Esophagus muscularis mucosa (tissue), 4 donors: ENCODE results near the gene GLIS1. TPM values are rescaled to one million over a fixed set of nuclear protein-coding genes. Genes with fewer than 3 reads are reported as not detected.

Source experiments
- DNase-seq: peaks from one replicate; pipeline ENCODE4 v3.0.0-alpha.2; 2017; ENCODE audit errors: extremely low spot score
- H3K27ac ChIP-seq, 4 donors: fragments of 200-600 bp; sonication (generic); replicated peaks in 1 of 4; 1 replicate in 3 of 4; 2 replicates in 1 of 4; pipeline ENCODE4 v1.5.1; 2016 to 2019; ENCODE audit warnings: mild to moderate bottlenecking in 1 of 4
- H3K27me3 ChIP-seq, 4 donors: fragments of 200-600 bp; sonication (generic); one replicate each; pipeline versions ENCODE4 v1.5.1 to v1.6.0; 2016 to 2019
- H3K36me3 ChIP-seq, 4 donors: fragments of 200-600 bp; sonication (generic); one replicate each; pipeline ENCODE4 v1.5.1; 2016 to 2019
- H3K4me1 ChIP-seq, 4 donors: fragments of 200-600 bp; sonication (generic); one replicate each; pipeline ENCODE4 v1.5.1; 2016 to 2019
- H3K4me3 ChIP-seq, 4 donors: fragments of 200-600 bp; sonication (generic); 1 replicate in 2 of 4; 2 replicates in 2 of 4; pipeline ENCODE4 v1.5.1; 2016 to 2019; ENCODE audit warnings: mild to moderate bottlenecking in 4 of 4, moderate library complexity in 1 of 4
- H3K9me3 ChIP-seq, 4 donors: fragments of 200-600 bp; sonication (generic); 1 replicate in 3 of 4; 2 replicates in 1 of 4; pipeline ENCODE4 v1.5.1; 2016 to 2019
- EP300 ChIP-seq: sonication (generic); formaldehyde crosslinking; IDR thresholded peaks from one replicate; pipeline ENCODE4 v1.6.1; 2017; ENCODE audit warnings: antibody characterized with exemption
- POLR2A ChIP-seq: fragments of 450-650 bp; IDR thresholded peaks from one replicate; pipeline ENCODE4 v1.6.1; 2017; ENCODE audit warnings: antibody characterized with exemption, moderate library complexity, mild to moderate bottlenecking, low read depth
- POLR2AphosphoS5 ChIP-seq, 2 donors: sonication (generic); formaldehyde crosslinking; IDR thresholded peaks; one replicate each; pipeline ENCODE4 v1.6.1; 2017; ENCODE audit warnings: antibody characterized with exemption in 2 of 2
- WGBS: methylation state at CpG from one replicate; pipeline ENCODE4 v1.1.5; 2018; 5-methylcytosine and 5-hydroxymethylcytosine counted together
- intact Hi-C: fragments of 100-400 bp; cut with DNase I; formaldehyde crosslinking; loops from one replicate; pipeline ENCODE4 v1.15.1; 2023
- total RNA-seq, 4 donors: library from RNA; depleted of rRNA; stranded (reverse); fragments of >200 nt; gene quantifications; one replicate each; pipeline versions ENCODE4 v1.1.0 to v1.2.1, GENCODE V29; 2016
- TF ChIP-seq, protein P1 (sequence below), 3 experiments: fragments of 200-600 bp in 2 of 3; fragments of 450-650 bp in 1 of 3; sonication (generic) in 2 of 3; IDR thresholded peaks; one replicate each; pipeline ENCODE4 v1.5.1; 2017 to 2019; ENCODE audit warnings: antibody characterized with exemption in 3 of 3, mild to moderate bottlenecking in 2 of 3, moderate library complexity in 1 of 3

Gene GLIS1
- total RNA-seq, 4 donors from 2014 or later: 0.17 to 0.42 TPM; not detected in 2

DNA sequence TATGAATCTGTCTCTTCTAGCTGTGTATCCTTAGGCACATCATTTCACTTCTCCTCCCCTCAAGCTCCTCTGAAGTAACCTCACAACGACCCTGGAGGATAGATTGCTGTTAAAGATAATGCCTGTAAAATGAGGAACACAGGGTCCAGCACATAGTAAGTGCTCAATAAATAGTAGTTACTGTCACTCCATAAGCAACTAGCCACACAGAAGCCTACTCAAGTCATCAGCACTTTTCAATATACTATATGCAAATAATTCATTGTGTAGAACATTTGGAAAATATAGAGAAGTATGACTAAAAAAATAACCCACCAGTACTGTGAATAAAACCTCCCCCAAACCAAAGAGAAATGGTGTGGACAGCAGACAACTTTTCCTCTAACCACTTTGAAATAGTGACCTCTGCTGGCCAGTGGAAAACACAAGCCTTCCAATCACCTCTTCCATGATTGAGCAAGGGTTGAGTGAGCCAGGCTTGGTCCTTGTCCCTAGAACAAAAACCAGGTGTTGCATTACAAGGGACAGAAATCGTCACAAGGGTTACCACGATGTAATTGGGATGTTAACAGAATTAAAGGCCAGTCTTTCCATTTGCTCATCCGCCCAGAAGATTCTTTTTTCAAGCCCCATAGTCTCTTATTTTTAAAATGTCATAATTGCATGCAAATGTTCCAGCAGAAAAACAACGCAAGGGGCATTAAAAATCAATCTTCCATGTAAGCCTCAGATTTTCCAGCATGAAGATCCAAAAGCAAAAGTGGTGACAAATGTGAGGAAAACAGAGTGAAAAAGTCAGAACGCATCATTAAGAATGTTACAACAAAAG lies 15.7 kb upstream of the GLIS1 start:
- intact Hi-C loops: loop anchor here (2.0 kb wide), 1 partner anchor 268 kb away; no protein-coding TSS in a partner anchor
- no peak for DNase-seq
- TF ChIP-seq, protein P1, sequence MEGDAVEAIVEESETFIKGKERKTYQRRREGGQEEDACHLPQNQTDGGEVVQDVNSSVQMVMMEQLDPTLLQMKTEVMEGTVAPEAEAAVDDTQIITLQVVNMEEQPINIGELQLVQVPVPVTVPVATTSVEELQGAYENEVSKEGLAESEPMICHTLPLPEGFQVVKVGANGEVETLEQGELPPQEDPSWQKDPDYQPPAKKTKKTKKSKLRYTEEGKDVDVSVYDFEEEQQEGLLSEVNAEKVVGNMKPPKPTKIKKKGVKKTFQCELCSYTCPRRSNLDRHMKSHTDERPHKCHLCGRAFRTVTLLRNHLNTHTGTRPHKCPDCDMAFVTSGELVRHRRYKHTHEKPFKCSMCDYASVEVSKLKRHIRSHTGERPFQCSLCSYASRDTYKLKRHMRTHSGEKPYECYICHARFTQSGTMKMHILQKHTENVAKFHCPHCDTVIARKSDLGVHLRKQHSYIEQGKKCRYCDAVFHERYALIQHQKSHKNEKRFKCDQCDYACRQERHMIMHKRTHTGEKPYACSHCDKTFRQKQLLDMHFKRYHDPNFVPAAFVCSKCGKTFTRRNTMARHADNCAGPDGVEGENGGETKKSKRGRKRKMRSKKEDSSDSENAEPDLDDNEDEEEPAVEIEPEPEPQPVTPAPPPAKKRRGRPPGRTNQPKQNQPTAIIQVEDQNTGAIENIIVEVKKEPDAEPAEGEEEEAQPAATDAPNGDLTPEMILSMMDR (IDR thresholded peaks at IDR 0.05): peak; percentile 60 to 68 (median 66)
- TF ChIP-seq POLR2A: no peak
- TF ChIP-seq EP300: no peak
- TF ChIP-seq POLR2AphosphoS5 (IDR thresholded peaks at IDR 0.05): no peak
- Histone ChIP-seq H3K27ac (no peak overlapping the region), H3K4me3 (no peak overlapping the region), H3K9me3 (no peaks in the 10 kb centered on the region), H3K36me3 (no peaks in the 10 kb centered on the region), H3K4me1 (no peaks in the 10 kb centered on the region), H3K27me3 (no peaks in the 10 kb centered on the region)
- WGBS: 49% methylated on average over 6 of the region's 6 CpGs

DNA sequence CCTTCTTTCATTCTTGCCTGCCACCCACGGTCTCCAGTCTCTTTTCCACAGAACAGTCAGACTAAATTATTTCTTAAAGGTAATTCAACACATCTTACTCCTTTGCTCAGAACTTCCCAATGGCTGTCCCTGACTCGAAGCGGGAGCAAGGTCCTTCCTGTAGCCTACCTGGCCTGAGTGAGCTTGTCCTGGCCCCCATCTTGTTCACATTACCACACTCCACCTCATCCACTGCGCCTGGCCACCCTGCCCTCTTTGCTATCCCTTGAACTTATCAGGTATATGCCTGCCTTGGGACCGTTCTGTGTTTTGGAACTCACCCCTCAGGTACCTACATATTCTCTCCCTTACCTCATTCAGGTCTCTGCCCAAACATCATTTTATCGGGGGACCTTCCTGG lies 13.3 kb upstream of the GLIS1 start:
- H3K27ac ChIP-seq: no peak overlapping the region
- intact Hi-C loops: no loop called here
- no peaks in the 10 kb centered on the region for H3K27me3 ChIP-seq
- DNase-seq: peak; percentile 85
- H3K9me3 ChIP-seq: no peaks in the 10 kb centered on the region
- no peaks in the 10 kb centered on the region for H3K4me1 ChIP-seq
- 96% methylated on average over 6 of the region's 6 CpGs for WGBS
- H3K4me3 ChIP-seq: no peak overlapping the region
- TF ChIP-seq, protein P1 (IDR thresholded peaks at IDR 0.05): no peak
- no peak for TF ChIP-seq POLR2AphosphoS5 (IDR thresholded peaks at IDR 0.05)
- TF ChIP-seq POLR2A: no peak
- no peak for TF ChIP-seq EP300
- no peaks in the 10 kb centered on the region for H3K36me3 ChIP-seq

DNA sequence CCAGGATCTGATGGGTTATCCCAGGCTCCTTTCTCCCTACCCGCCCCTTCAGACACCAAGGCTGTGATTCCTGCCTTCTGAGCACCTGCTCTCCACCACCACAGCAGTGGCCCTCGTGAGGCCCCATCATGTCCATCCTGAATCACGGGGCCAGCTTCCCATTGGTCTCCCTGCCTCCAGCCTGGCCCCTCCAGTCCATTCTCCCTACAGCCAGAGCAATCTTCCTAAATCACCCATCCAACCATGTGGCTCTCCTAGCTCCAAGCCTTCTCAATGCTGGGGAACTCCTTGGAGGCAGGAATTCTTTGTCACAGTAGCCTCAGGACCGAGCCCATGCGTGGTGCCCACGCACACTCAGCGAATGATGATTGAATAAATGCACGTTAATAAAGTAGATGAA lies 8.9 kb upstream of the GLIS1 start:
- H3K4me3 ChIP-seq: no peak overlapping the region
- TF ChIP-seq POLR2AphosphoS5 (IDR thresholded peaks at IDR 0.05): no peak
- TF ChIP-seq EP300: no peak
- DNase-seq: peak; percentile 85
- 91% methylated on average over 8 of the region's 8 CpGs for WGBS
- intact Hi-C loops: no loop called here
- no peaks in the 10 kb centered on the region for H3K4me1 ChIP-seq
- H3K36me3 ChIP-seq: no peaks in the 10 kb centered on the region
- H3K27ac ChIP-seq: no peak overlapping the region
- peaks cover 0 to 12% (median 1%) of the 10 kb centered on the region in 4 donors for H3K27me3 ChIP-seq
- H3K9me3 ChIP-seq: no peaks in the 10 kb centered on the region

DNA sequence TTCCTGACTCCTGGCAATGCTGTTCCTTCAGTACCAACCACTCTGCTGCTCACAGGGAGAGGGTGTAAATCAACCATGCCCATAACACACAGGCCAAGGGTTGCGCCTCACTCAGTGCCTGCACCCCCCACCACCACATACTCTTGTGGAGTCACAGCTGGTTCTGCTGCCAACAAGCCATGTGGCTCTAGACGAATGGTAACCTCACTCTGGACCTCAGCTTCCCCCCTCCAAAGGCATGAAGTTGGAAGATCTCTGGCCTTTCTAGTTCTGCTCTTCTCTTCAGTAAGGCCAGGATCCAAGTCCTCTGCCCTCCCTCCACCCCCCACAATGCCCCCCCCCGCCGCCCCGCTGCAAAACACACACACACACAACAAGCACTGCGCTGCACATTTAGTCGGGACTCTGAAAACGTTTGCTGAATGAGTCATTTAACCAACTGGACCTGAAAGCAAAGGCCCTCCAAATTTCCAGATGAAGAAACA lies 1.7 kb upstream of the GLIS1 start:
- no peaks in the 10 kb centered on the region for H3K9me3 ChIP-seq
- TF ChIP-seq EP300: no peak
- H3K36me3 ChIP-seq: no peaks in the 10 kb centered on the region
- H3K27me3 ChIP-seq: peaks cover 4 to 79% (median 24%) of the 10 kb centered on the region in 4 donors
- H3K4me3 ChIP-seq: no peak overlapping the region
- H3K4me1 ChIP-seq: peaks cover 15 to 27% (median 26%) of the 10 kb centered on the region in 4 donors
- no peak for DNase-seq
- 82% methylated on average over 8 of the region's 8 CpGs for WGBS
- intact Hi-C loops: no loop called here
- no peak overlapping the region for H3K27ac ChIP-seq

DNA sequence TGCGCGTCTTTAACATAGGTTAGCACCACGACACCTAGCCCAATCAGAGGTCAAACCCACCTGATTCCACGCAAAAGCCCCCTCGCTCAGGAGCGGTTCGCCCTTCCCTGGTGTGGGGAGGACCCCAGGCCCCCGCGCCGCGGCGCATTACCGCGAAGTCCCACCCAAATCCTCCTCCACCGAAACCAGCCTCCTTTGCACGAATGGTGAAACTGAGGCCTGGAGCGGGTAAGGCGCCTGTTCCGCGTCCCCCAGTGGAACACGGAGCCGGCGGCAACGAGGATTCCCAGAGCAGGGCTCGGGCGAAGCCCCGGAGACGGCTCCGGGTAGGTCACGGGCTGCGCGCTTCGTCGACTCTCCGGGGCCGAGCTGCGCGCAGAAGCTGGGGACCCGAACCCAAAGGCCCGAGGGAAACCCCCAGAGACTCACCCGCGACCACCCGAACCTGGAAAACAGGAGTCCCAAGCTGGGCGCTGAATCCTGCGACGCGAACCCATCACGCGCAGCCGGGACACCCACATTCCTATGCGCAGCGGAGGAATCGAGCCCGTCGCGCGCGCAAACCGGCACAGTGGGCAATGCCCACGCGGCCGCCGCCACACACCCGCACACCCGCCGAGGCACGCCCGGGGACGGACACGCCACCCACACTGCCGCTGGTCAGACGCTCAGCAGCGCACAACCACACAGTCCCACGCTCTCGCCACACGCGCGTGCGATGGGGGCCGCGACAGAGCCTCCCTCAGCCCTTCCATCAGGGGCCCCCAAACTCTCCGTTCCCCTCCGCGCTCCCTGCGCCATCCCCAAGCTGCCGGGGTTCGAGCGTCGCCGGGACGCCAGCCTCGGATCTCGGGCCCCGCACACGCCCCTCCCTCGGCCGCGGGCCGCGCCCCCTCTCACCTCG lies 507 bp downstream of the GLIS1 start:
- Histone ChIP-seq H3K36me3 (no peaks in the 10 kb centered on the region), H3K4me3 (peak overlapping the region; percentile 53 to 73 (median 62)), H3K27ac (no peak overlapping the region), H3K4me1 (peaks cover 15 to 27% (median 26%) of the 10 kb centered on the region in 4 donors), H3K27me3 (peaks cover 4 to 73% (median 24%) of the 10 kb centered on the region in 4 donors), H3K9me3 (no peaks in the 10 kb centered on the region)
- WGBS: 6% methylated on average over 30 of the region's 101 CpGs
- TF ChIP-seq EP300: no peak
- TF ChIP-seq, protein P1 (IDR thresholded peaks at IDR 0.05): no peak
- TF ChIP-seq POLR2A: no peak
- no peak for TF ChIP-seq POLR2AphosphoS5 (IDR thresholded peaks at IDR 0.05)
- intact Hi-C loops: no loop called here
- no peak for DNase-seq
